H1 (cell line): ENCODE results near the gene ASXL3.

Experiments
- CBX5 ChIP-seq: fragments of 300-800, 300-1000 bp; sonication (generic); IDR thresholded peaks from 2 replicates; pipeline ENCODE4 v1.7.1; 2016; ENCODE audit warnings: antibody characterized with exemption, low read length, low read depth
- CTCF ChIP-seq, 3 experiments: IDR thresholded peaks; 1 replicate in 2 of 3; 2 replicates in 1 of 3; pipeline versions ENCODE4 v1.5.1 to v1.6.1; 2011; ENCODE audit warnings: low read length in 3 of 3, mild to moderate bottlenecking in 3 of 3, inconsistent platforms in 2 of 3, low read depth in 1 of 3, moderate library complexity in 1 of 3; ENCODE audit not compliant: insufficient read depth in 1 of 3; ENCODE audit errors: control extremely low read depth in 1 of 3
- MAX ChIP-seq: IDR thresholded peaks from 2 replicates; pipeline ENCODE4 v1.6.1; 2012; ENCODE audit warnings: inconsistent platforms
- POLR2A ChIP-seq, 2 experiments: IDR thresholded peaks; 1 replicate in 1 of 2; 2 replicates in 1 of 2; pipeline ENCODE4 v1.6.1; 2011; ENCODE audit warnings: low read depth in 2 of 2, low read length in 2 of 2, mild to moderate bottlenecking in 2 of 2; ENCODE audit errors: control extremely low read depth in 1 of 2
- POLR2AphosphoS5 ChIP-seq: IDR thresholded peaks from 2 replicates; pipeline ENCODE4 v1.6.1; 2011; ENCODE audit warnings: low read depth, low read length
- RAD21 ChIP-seq, 2 experiments: IDR thresholded peaks in 1 of 2; conservative IDR thresholded peaks in 1 of 2; 2 replicates each; pipeline ENCODE4 v1.6.1; 2011; ENCODE audit warnings: low read depth in 2 of 2, low read length in 2 of 2, improper control_type of control experiment in 1 of 2, inconsistent platforms in 1 of 2, mild to moderate bottlenecking in 1 of 2, moderate library complexity in 1 of 2
- RFX5 ChIP-seq: IDR thresholded peaks from 2 replicates; pipeline ENCODE4 v1.6.1; 2011; ENCODE audit warnings: low read depth, low read length, improper control_type of control experiment, borderline replicate concordance
- SIX5 ChIP-seq: IDR thresholded peaks from 2 replicates; pipeline ENCODE4 v1.6.1; 2011; ENCODE audit warnings: mild to moderate bottlenecking, low read depth, low read length
- SP4 ChIP-seq: IDR thresholded peaks from 2 replicates; pipeline ENCODE4 v1.6.1; 2012; ENCODE audit warnings: low read length, inconsistent platforms
- SRF ChIP-seq: IDR thresholded peaks from 2 replicates; pipeline ENCODE4 v1.6.1; 2011; ENCODE audit warnings: mild to moderate bottlenecking, low read depth, low read length, moderate library complexity
- TAF1 ChIP-seq: IDR thresholded peaks from 2 replicates; pipeline ENCODE4 v1.6.1; 2011; ENCODE audit warnings: mild to moderate bottlenecking, low read depth, low read length
- TEAD4 ChIP-seq: IDR thresholded peaks from 2 replicates; pipeline ENCODE4 v1.6.1; 2012; ENCODE audit warnings: low read depth, low read length, inconsistent platforms, mixed read lengths

- TF ChIP-seq RAD21 (IDR thresholded peaks at IDR 0.05 in 1 of 2, conservative IDR thresholded peaks at IDR 0.05 in 1 of 2; ENCODE audit: low read depth in 2 of 2, low read length in 2 of 2) (no peak), SIX5 (no peak), CTCF (IDR thresholded peaks at IDR 0.05; ENCODE audit: control extremely low read depth in 1 of 3, insufficient read depth in 1 of 3, low read depth in 1 of 3, low read length in 3 of 3) (no peak), CBX5 (no peak), MAX (no peak), RFX5 (no peak), SP4 (no peak), TAF1 (no peak), SRF (no peak), TEAD4 (no peak), POLR2A (IDR thresholded peaks at IDR 0.05; ENCODE audit: control extremely low read depth in 1 of 2, low read depth in 2 of 2, low read length in 2 of 2) (no peak), POLR2AphosphoS5 (no peak)
Measured at GRCh38 chr18:33540392-33540791, 37.6 kb upstream of the ASXL3 start.
